Tibial nerve (tissue), 4 donors: ENCODE data around the gene CLCN1. TPM values are rescaled to one million over a fixed set of nuclear protein-coding genes. Genes with fewer than 3 reads are reported as not detected.

Experiments
- DNase-seq, 2 donors: peaks; one replicate each; pipeline ENCODE4 v3.0.0-alpha.2; 2019; ENCODE audit warnings: low spot score in 2 of 2
- H3K27ac ChIP-seq, 4 donors: fragments of 200-600 bp; sonication (generic) in 3 of 4; one replicate each; pipeline ENCODE4 v1.5.1; 2017 to 2019; ENCODE audit warnings: mild to moderate bottlenecking in 1 of 4
- H3K27me3 ChIP-seq, 2 donors: fragments of 200-600 bp; sonication (generic) in 1 of 2; one replicate each; pipeline versions ENCODE4 v1.5.1 to v1.6.0; 2017 to 2019
- H3K36me3 ChIP-seq, 3 donors: fragments of 200-600 bp; sonication (generic); one replicate each; pipeline ENCODE4 v1.5.1; 2018 to 2019
- H3K4me1 ChIP-seq, 4 donors: fragments of 200-600 bp; sonication (generic) in 3 of 4; one replicate each; pipeline ENCODE4 v1.5.1; 2017 to 2019
- H3K4me3 ChIP-seq, 4 donors: fragments of 200-600 bp; sonication (generic) in 3 of 4; one replicate each; pipeline ENCODE4 v1.5.1; 2017 to 2019; ENCODE audit warnings: mild to moderate bottlenecking in 1 of 4, moderate library complexity in 1 of 4
- H3K9me3 ChIP-seq, 4 donors: fragments of 200-600 bp; sonication (generic) in 3 of 4; one replicate each; pipeline ENCODE4 v1.5.1; 2017 to 2019
- CTCF ChIP-seq, 5 experiments: fragments of 200-600 bp in 3 of 5; fragments of 450-650 bp in 2 of 5; sonication (generic) in 3 of 5; IDR thresholded peaks; one replicate each; pipeline ENCODE4 v1.5.1; 2016 to 2019; ENCODE audit warnings: antibody characterized with exemption in 5 of 5, mild to moderate bottlenecking in 3 of 5, moderate library complexity in 2 of 5
- EP300 ChIP-seq, 2 donors: sonication (generic); formaldehyde crosslinking; IDR thresholded peaks; one replicate each; pipeline ENCODE4 v1.6.1; 2017; ENCODE audit warnings: antibody characterized with exemption in 2 of 2, mild to moderate bottlenecking in 1 of 2
- POLR2A ChIP-seq, 2 donors: fragments of 450-650 bp; IDR thresholded peaks; one replicate each; pipeline ENCODE4 v1.6.1; 2017; ENCODE audit warnings: antibody characterized with exemption in 2 of 2, mild to moderate bottlenecking in 2 of 2, moderate library complexity in 2 of 2
- WGBS, 2 donors: methylation state at CpG; one replicate each; pipeline ENCODE4 v1.1.5; 2018; 5-methylcytosine and 5-hydroxymethylcytosine counted together
- total RNA-seq, 4 donors: library from RNA; depleted of rRNA; stranded (reverse); fragments of >200 nt; gene quantifications; one replicate each; pipeline ENCODE4 v1.1.0, GENCODE V29; 2016

The CLCN1 gene
- total RNA-seq, 4 donors from 2014 or later, result not detected

DNA sequence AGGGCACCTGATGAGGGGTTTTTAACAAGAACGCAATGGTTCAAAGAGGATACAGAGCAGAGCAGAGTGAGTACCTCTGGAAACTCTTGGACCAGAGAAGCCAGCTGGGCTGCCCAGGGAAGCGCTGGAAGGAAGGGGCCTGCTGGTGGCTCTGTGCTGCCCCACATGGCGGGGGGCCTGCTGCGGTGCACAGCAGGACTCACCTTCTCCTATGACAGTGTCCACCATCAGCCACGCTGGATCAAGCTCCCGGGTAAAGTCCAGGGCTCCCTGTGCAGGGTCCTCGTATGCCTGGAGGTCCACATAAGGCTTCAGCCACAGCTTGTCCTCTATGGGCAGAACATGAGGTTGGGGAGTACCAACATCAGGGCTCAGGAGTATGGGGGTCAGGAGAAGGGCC, 80.3 kb downstream of the CLCN1 start:
- Histone ChIP-seq H3K4me3 (no peak overlapping the region), H3K9me3 (no peaks in the 10 kb centered on the region), H3K27ac (no peak overlapping the region), H3K36me3 (no peaks in the 10 kb centered on the region), H3K4me1 (peaks cover 4 to 45% (median 27%) of the 10 kb centered on the region in 4 donors), H3K27me3 (no peaks in the 10 kb centered on the region)
- no peak for DNase-seq
- no peak for TF ChIP-seq POLR2A (IDR thresholded peaks at IDR 0.05)
- TF ChIP-seq EP300 (IDR thresholded peaks at IDR 0.05), result no peak
- TF ChIP-seq CTCF (IDR thresholded peaks at IDR 0.05), result no peak
- WGBS, 2 donors, result 81 to 86% methylated on average over 7 of the region's 7 CpGs

GRCh38 chr7:143396625-143397556, 81.0 kb downstream of the CLCN1 start:
- no peaks in the 10 kb centered on the region for H3K9me3 ChIP-seq
- H3K27me3 ChIP-seq, result no peaks in the 10 kb centered on the region
- no peak for DNase-seq
- H3K4me1 ChIP-seq, result peaks cover 0 to 38% (median 20%) of the 10 kb centered on the region in 4 donors
- H3K36me3 ChIP-seq, result no peaks in the 10 kb centered on the region
- WGBS, 2 donors, result 88 to 92% methylated on average over 27 of the region's 28 CpGs
- TF ChIP-seq EP300 (IDR thresholded peaks at IDR 0.05) (no peak), POLR2A (IDR thresholded peaks at IDR 0.05) (no peak), CTCF (IDR thresholded peaks at IDR 0.05) (no peak)
- no peak overlapping the region for H3K4me3 ChIP-seq
- no peak overlapping the region for H3K27ac ChIP-seq

- Histone ChIP-seq H3K4me3 (no peak overlapping the region), H3K4me1 (peaks cover 0 to 28% (median 10%) of the 10 kb centered on the region in 4 donors), H3K36me3 (no peaks in the 10 kb centered on the region), H3K9me3 (no peaks in the 10 kb centered on the region), H3K27me3 (no peaks in the 10 kb centered on the region), H3K27ac (no peak overlapping the region)
- 86% methylated on average over 14 to 16 of the region's 16 CpGs for WGBS, 2 donors
- DNase-seq, result no peak
- TF ChIP-seq EP300 (IDR thresholded peaks at IDR 0.05), result no peak
- no peak for TF ChIP-seq POLR2A (IDR thresholded peaks at IDR 0.05)
- TF ChIP-seq CTCF (IDR thresholded peaks at IDR 0.05), result no peak
Observed at GRCh38 chr7:143397710-143398530, 82.0 kb downstream of the CLCN1 start.

DNA sequence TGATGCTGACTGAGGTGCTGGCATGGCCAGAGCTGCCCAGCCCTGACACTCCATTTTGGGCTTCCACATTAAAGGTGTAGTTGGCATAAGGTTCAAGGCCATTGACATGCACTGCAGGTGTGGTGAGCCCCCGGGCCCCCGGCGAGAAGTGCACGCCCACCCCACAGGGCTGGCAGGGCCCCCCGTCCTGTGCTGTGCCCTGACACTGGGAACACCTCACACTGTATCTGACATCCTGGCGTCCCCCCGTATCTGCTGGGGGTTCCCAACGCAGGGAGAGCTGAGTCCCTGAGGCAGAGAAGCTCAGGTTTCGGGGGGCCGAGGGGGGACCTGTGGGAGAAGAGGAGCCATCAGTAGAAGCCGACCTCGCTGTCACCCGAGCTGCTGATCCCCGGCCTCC, 82.7 kb downstream of the CLCN1 start:
- no peak for TF ChIP-seq EP300 (IDR thresholded peaks at IDR 0.05)
- TF ChIP-seq CTCF (IDR thresholded peaks at IDR 0.05), result no peak
- TF ChIP-seq POLR2A (IDR thresholded peaks at IDR 0.05), result no peak
- H3K27me3 ChIP-seq, result no peaks in the 10 kb centered on the region
- 90 to 100% methylated on average over 1 to 10 of the region's 14 CpGs for whole genome bisulfite sequencing, 2 donors
- no peaks in the 10 kb centered on the region for H3K9me3 ChIP-seq
- no peak overlapping the region for H3K27ac ChIP-seq
- no peaks in the 10 kb centered on the region for H3K36me3 ChIP-seq
- DNase-seq, result no peak
- H3K4me1 ChIP-seq, result peaks cover 0 to 21% (median 3%) of the 10 kb centered on the region in 4 donors
- no peak overlapping the region for H3K4me3 ChIP-seq
